ENCODE data around the gene CLDN18.

CLDN18 gene

DNA sequence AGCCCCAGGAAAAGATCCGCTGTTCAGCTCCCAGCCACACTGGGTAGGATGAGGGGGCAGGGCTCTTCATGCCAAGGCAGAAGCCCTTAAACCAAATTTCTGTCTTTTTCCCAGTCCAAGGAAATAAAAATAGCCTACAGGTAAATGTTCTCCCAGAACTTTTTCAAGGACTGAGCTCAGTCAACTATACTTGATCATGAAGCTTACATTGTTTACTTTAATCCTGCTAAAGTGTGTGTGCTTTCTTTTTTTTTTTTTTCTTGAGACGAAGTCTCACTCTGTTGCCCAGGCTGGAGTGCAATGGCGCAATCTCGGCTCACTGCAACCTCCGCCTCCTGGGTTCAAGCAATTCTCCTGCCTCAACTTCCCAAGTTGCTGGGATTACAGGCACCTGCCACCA is 17.9 kb downstream of the CLDN18 start:
- no peak for DNase-seq

DNA sequence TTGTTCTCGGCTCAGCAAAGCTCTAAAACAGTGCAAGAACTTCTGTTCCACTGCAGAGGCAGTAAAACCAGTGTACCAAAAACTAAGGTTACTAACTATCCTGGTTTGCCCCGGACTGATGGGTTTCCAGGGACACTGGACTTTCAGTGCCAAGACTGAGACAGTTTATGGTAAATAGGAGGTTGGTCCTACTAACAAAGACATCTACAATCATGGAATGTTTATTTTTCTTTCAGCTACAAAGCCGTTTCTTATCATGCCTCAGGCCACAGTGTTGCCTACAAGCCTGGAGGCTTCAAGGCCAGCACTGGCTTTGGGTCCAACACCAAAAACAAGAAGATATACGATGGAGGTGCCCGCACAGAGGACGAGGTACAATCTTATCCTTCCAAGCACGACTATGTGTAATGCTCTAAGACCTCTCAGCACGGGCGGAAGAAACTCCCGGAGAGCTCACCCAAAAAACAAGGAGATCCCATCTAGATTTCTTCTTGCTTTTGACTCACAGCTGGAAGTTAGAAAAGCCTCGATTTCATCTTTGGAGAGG is 20.8 kb downstream of the CLDN18 start:
- no peak for DNase-seq

DNA sequence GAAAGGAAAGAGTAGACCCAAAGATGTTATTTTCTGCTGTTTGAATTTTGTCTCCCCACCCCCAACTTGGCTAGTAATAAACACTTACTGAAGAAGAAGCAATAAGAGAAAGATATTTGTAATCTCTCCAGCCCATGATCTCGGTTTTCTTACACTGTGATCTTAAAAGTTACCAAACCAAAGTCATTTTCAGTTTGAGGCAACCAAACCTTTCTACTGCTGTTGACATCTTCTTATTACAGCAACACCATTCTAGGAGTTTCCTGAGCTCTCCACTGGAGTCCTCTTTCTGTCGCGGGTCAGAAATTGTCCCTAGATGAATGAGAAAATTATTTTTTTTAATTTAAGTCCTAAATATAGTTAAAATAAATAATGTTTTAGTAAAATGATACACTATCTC is 21.6 kb downstream of the CLDN18 start:
- no peak for DNase-seq

DNA sequence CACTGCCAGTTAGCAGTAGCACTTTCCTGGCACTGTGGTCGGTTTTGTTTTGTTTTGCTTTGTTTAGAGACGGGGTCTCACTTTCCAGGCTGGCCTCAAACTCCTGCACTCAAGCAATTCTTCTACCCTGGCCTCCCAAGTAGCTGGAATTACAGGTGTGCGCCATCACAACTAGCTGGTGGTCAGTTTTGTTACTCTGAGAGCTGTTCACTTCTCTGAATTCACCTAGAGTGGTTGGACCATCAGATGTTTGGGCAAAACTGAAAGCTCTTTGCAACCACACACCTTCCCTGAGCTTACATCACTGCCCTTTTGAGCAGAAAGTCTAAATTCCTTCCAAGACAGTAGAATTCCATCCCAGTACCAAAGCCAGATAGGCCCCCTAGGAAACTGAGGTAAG is 22.6 kb downstream of the CLDN18 start:
- DNase-seq = no peak

DNA sequence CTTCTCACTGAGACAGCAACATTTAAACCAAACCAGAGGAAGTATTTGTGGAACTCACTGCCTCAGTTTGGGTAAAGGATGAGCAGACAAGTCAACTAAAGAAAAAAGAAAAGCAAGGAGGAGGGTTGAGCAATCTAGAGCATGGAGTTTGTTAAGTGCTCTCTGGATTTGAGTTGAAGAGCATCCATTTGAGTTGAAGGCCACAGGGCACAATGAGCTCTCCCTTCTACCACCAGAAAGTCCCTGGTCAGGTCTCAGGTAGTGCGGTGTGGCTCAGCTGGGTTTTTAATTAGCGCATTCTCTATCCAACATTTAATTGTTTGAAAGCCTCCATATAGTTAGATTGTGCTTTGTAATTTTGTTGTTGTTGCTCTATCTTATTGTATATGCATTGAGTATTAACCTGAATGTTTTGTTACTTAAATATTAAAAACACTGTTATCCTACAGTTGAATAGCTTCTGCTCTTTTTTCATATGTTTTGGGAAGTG is 23.3 kb downstream of the CLDN18 start:
- DNase-seq = no peak

DNA sequence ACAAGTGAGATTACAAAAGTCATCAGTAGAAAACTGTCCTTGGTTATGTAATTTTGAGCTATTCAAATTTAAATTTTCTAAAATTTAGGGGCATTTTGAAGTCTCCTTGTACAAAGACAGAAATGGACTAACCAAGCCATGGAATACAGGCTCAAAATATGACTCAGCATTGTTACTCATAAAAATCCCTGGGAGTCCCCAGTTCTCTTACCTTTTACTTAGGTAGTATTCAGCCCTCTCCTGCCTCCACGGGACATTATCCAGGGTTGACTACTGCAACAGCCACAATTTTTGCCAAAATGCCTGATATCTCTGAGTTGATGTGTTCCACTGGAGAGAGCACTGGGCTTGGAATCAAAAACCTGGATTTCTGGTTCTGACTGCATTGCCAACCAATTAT is 25.0 kb downstream of the CLDN18 start:
- DNase-seq = no peak

DNA sequence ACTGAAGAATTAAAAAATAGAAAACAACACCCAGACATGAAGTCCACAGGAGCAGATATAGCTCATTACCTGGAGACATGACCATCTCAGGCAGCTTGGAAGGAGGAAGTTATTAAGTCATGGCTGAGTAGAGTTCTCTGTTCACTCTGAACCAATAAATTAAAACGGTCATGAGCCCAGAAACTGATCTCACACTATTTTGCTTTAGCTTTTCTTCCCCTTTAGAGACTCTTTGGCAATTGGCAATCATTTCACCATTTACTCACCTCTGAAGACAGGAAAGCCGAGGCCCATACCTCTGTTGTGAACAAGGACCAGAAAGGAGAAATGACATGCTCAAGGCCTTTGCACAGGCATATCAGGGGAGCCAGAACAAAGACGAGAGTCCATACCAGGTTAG is 26.6 kb downstream of the CLDN18 start:
- DNase-seq = no peak

DNA sequence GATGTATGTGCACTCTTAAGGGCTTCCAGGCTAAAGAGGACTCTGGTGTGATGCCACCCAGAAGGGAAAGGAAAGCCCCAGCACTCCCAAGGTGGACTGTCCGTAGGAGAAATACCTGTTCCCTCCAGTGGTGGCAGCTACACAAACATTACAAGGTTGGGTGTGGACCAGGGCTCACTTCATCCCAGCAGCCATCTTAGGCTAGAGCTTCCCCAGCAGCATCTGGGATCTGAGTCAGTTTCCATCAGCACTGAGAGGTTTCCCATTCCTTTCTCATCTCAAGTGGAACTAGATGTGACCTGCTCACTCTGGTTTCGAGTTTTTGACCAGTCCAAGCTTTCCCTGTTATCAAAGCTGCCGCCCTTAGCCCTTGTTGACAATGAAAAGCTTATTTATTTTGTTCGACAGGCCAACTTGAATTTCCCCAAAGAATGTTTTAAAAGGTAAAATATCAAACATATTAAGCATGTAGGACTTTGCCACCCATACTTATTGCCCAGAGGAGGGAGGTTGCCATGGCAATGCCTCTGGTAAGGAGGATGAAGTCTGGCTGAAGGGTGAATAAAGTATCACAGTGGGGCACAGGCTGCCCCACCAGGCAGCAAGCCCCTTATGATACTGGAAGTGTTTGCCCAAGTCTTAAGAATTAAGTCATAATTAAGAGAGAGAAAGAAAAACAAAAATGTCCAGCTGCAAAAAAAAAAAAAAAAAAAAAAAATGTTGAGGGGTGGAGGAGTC is 28.9 kb downstream of the CLDN18 start:
- no peak for DNase-seq

DNA sequence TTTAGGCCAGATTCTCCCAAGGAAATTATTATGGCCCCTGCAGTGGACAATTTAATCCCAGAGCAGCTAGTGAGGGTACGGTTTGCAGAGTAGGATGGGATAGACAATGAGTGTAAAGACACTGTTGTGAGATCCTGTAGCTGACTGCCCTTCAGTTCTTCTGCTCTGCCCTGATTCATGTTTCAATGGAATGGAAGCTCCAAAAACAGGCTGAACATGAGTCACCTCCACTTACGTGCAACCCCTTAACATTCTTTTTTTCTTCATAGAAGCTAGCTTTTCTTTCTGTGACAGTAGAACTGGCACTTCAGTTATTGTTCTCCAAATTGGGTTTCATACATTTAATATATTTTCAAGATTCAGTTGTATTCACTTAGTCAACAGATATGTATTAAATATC is 32.1 kb downstream of the CLDN18 start:
- DNase-seq = peak; percentile 75

DNA sequence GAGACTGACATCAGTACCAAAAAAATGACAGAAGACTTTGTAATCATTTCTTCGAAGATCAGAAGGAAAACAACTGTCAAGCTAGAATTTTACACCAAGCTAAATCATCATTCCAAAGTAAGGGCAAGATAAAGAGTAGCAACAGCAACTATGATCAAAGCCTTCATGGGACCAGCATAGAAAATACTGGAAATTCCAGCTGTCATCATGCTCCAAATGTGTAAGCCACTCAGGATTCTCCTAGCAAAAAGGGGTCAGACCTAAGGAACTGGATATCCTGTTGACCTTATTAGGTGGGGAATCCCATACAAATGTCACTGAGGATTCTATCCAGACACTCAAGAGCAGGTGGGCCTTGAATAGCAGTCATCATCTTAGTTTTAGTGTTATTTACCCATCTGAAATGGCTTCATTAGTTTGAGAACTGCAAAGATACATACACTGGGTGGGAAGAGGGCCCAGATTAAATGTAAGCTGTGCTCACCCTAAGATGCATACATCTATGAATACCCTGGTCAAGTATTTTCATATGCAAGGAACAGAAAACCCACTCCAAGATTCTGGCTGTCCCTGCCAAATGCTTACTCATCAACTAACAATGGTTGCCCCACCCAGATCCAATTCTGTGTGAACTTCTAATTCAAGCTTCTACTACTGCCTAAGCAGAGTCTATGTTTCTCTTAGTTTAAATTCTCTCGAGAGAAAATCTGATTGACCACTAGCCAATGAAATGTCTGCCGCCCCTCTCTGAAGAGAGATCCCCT is 33.5 kb downstream of the CLDN18 start:
- peak; percentile 90 for DNase-seq

DNA sequence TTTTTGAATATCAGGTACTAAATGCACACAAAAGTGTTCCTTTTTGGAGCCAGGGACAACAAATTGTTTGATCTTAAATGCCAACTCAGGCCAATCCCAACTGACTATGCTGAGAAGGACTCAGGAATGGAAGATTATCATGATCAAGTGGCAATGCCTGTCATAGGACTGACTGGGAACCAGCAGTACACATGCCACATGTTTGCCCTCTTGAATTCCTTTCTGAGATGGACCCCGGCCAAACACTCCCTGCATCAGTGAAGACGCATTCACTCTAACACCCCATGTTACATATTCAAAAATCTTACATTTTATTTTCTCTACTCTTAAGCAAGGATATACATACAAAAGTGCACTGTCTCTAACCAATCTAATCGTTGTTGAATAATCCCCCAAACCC is 36.1 kb downstream of the CLDN18 start:
- DNase-seq = no peak

DNA sequence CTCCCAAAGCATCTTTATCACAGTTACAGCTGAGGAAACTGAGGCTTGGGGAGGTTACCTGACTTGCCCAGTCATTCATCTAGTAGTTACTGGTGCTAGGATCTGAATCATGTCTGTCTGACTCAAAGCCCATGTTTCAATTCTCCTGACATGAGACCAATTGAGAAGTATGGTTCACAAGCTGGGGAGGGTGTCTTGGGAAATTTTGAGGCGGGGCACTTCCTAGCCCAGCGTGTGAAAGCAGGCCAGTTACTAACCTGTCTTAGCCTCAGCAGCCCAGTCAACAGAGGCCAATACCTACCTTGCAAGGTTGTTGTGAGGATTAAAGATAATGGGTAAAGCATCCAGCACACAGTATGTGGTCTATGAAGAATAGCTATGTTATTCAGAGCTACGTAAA is 37.0 kb downstream of the CLDN18 start:
- DNase-seq = no peak

DNA sequence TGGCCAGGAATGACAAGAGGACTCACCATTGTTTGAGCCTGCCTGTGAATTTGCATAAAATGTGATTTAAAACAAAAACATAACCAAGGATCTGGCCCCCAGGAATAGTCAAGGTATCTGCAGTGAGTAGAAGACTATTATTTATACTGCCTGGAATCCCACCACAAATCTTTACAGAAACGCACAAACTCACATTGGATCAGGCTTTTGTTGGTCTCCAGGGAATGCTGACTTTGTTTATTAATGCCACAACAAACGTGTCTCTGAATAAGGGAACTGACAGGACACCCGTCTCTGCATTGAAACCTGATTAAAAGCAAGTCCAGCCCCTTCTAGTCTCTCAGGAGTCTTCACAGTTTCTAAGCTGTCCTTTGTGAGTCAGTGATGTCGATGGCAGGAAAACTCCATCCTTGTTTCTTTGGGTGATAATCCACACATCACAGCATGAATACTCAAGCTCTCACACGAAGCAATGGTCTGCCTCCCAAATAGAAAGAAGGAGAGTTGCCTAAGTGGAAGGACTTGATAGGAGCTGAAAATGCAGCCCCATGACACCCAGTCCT is 37.7 kb downstream of the CLDN18 start:
- DNase-seq = no peak

DNA sequence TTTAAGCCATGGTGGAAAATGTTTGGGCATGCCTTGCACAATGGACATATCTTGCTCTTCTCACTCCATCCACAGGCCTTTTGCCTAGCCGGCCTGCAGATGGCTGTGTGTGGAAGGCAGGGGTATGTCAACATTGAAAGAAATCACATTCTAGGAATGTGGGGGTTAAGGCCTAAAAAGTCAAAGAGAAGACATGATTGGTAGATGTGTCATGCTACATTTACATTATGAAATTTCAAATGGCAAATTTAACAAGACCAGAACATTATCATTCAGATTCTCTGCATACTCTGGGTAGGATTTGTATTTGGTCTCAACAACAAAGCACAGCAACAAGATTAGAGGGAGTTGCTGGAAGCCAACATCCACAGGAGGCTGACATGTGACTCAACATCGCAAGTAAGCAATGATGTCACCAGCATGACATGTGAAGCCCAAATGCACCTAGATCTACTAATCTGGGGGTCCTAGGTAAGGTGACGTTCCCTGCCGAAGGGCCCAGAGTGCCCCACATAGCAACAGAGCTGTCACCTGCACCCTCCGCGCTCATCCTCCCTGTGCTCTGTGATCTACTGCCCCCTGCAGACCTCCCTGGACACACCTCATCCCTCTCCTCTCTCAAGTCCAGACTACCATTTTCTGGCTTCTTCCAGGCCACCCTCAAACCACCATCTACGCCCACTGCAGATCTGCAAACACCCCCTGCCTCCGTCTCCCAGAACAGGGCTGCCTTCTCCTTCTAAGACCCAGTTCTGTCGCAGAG is 39.4 kb downstream of the CLDN18 start:
- DNase-seq = peak; percentile 67

DNA sequence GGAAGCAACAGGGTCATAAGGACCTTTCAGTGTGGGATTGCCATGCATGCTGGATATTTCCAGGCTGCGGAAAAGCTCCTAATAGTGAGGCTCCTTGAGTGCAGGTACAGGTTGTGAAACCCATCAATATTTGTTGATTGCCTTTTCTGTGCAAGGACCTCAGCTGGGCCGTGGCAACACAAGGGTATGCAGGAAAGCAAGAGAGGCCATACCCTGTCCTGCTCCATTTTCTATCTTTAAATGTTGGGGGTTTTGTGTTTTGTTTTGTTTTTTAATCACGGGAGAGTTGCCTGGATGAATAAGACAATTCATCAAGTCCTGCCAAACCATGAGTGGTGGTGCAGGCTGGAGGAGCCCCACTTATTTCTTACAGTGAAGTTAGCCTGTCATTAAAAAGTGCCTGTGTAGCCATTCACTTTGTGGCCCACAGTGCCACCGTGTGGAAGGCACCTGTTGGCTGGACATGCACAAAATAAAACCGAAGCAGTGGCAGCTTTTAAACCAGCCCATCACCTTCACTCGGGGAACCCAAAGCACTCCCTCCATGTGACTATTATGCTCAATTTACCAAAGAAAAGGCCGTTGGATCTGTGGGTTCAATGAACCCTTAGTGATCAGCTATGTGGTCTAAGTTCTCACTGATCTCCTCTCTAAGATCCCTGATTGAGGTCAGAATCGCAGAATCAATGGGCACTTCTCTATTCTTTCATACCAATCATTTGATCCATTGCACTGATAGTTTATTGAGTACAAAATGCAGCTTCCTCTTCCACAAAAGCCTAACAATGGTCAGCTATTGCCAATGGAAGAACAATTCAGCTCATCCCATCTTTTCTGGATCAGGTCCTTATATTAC is 42.2 kb downstream of the CLDN18 start:
- DNase-seq = peak; percentile 48

DNA sequence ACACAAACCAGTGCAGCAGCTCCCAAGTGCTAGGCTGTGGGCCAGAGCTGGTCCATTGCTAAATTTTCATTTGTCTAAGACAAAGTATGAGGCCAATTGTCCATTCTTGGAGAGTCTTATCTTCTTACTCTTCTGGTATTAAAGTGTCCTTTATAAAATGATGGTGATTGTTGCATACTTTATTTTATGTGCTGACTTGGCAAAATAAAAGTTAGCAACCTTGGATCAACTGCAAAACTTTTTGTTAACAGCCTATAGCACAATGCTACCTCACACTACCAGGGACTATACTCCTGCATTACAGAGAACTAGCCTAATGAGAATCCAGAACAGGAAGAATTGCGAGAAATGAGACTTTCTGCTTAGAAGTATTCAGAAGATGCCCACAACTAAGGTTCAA is 44.1 kb downstream of the CLDN18 start:
- no peak for DNase-seq

DNA sequence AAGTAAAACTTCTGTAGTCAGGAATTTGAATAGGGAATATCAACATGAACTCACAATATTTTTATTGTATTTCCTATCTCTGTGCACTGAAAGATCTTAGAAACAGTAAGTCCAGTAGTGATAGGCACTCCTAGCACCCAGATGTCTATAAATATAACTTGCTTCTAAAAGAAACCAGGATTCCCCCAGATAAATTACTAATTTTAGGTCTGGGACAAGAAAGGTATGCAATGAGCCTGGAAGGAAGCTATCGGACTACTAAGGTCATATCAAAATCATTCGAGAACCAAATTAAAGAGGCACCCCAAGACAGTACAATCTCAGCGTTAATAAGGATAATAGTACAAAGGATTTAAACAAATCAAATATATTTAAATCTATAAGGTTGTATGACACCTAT is 47.4 kb downstream of the CLDN18 start:
- DNase-seq = no peak

DNA sequence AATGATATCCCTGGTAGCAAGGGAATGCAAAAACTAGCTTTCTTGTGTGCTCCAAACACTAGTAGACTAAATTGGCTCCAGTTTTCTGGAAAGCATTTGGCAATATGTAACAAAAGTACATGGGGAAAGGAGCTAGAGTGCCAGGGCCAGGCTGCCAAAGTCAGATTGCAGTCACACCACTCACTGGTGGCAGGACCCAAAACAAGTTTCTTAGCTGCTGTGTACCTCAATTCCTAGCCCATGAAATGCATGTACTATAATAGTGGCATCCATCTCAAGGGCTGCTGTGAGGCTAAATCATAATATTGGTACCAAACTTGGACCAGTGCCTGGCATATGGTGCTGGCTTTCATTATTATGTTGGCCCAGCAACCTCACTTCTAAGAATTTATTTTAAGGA is 49.3 kb downstream of the CLDN18 start:
- no peak for DNase-seq

DNA sequence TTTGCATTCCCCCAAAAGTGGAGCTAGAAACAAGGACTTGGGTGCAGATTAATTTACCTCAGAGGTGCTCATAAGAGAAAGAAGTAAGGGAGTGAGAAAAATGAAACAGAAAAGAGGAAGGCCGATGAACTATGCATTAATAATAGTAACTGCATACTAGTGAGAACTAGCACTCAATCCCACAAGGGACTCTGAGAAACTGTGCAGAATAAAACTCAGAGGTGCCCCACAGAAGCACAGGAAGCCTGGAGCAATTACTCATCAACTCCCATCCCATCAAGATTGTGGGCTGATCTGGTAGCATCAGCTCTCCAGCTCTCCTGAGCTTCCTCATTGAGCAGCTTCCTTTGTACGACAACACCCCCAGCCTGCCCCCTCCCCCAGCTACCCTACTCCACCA is 50.8 kb downstream of the CLDN18 start:
- DNase-seq = no peak

DNA sequence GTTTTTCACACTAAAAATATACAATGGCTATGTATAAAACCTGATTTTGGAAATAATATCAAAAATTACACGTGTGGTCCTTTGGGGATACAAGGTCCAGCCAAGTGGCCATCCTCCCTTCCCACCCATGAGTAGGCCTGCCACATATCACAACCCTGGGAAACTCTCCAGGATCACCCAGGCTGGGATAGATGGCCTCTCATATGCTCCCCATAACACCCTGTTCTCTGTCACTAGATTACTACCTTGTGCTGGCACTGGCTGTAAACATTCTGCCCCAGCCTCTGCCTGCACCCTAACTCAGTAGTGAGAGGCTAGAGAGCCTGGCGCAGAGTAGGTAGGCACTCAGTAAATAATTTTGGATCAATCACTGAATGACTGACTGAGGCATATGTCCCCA is 52.1 kb downstream of the CLDN18 start:
- DNase-seq = no peak

DNA sequence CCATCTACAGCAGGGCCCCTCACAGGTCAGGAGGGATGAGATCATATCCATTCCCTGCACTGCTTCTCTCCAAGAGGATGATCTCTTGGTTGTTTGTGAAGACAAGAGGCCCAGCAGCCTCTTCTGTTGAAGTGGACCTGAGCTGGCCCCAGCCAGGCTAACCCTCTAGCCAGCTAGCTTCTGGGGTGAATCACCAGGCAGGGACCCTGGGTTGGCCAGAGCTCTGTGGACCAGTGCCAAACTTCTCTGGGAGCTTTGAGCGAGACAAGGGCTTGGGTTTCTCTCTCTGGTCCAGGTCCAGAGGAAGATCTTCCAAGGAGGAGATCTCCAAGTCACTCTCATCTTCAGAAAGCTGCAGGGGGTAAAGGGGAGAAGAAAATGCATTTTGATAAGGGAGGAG is 52.7 kb downstream of the CLDN18 start:
- peak; percentile 45 for DNase-seq

DNA sequence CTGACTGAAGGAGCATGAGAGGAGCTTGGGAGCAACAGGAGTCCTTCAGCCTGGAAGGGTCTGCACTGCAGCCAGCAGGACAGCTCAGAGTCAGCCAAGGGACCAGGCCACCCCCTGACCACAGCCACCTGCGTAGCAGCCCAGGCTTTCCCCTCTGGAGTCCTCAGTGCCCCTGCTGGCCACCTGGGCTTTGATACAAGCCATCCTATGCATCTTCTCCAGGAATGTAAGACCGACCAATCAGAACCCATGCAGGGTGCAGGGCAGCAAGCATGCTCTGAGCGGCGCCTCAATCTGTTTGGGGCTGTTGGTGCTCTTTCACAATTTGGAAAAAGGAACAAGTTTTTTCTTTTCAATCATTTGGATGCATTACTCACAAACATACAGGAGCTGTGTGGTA is 53.5 kb downstream of the CLDN18 start:
- DNase-seq = no peak
